Parathyroid adenoma (tissue), 2 donors: ENCODE results near the gene MTERF2.

Source experiments
- H2AFZ ChIP-seq: fragments of 300-600 bp; sonication (generic); one replicate; pipeline ENCODE4 v1.7.0; 2017; ENCODE audit warnings: antibody characterized with exemption, mild to moderate bottlenecking
- H3K27ac ChIP-seq: fragments of 300-600 bp; sonication (generic); one replicate; pipeline ENCODE4 v1.7.0; 2017
- H3K27me3 ChIP-seq: fragments of 300-600 bp; sonication (generic); one replicate; pipeline ENCODE4 v1.7.0; 2017; ENCODE audit warnings: low read length; ENCODE audit not compliant: control insufficient read depth, insufficient read depth
- H3K36me3 ChIP-seq: fragments of 300-600 bp; sonication (generic); one replicate; pipeline ENCODE4 v1.7.0; 2017; ENCODE audit warnings: low read length; ENCODE audit not compliant: control insufficient read depth, insufficient read depth
- H3K4me1 ChIP-seq: fragments of 300-600 bp; sonication (generic); one replicate; pipeline ENCODE4 v1.7.0; 2017; ENCODE audit warnings: control low read depth
- H3K4me2 ChIP-seq: fragments of 300-600 bp; sonication (generic); one replicate; pipeline ENCODE4 v1.7.0; 2017; ENCODE audit warnings: low read length
- H3K4me3 ChIP-seq: fragments of 300-600 bp; sonication (generic); one replicate; pipeline ENCODE4 v1.7.0; 2017; ENCODE audit warnings: low read depth, low read length
- H3K79me2 ChIP-seq: fragments of 300-600 bp; sonication (generic); one replicate; pipeline ENCODE4 v1.7.0; 2017; ENCODE audit warnings: control low read depth
- H3K9ac ChIP-seq: fragments of 300-600 bp; sonication (generic); one replicate; pipeline ENCODE4 v1.7.0; 2017; ENCODE audit warnings: mild to moderate bottlenecking
- H3K9me3 ChIP-seq: fragments of 300-600 bp; sonication (generic); one replicate; pipeline ENCODE4 v1.7.0; 2017; ENCODE audit warnings: low read length; ENCODE audit not compliant: control insufficient read depth
- CTCF ChIP-seq: fragments of 300-600 bp; sonication (generic); IDR thresholded peaks from one replicate; pipeline ENCODE4 v1.7.0; 2017; ENCODE audit warnings: antibody characterized with exemption, mild to moderate bottlenecking
- donor health status: primary hyperparathyroidism.

The MTERF2 gene

GRCh38 chr12:107025671-107026070, 38.7 kb upstream of the MTERF2 start:
- Histone ChIP-seq H3K27me3 (no peaks in the 10 kb centered on the region), H3K9ac (no peak overlapping the region), H3K36me3 (no peaks in the 10 kb centered on the region), H3K79me2 (no peaks in the 10 kb centered on the region), H3K4me3 (no peak overlapping the region), H3K9me3 (no peaks in the 10 kb centered on the region), H2AFZ (no peak overlapping the region), H3K27ac (no peak overlapping the region), H3K4me1 (peaks cover 5% of the 10 kb centered on the region), H3K4me2 (no peak overlapping the region)
- TF ChIP-seq CTCF: no peak

GRCh38 chr12:107019546-107019945, 32.6 kb upstream of the MTERF2 start:
- H3K79me2 ChIP-seq: no peaks in the 10 kb centered on the region
- no peaks in the 10 kb centered on the region for H3K36me3 ChIP-seq
- no peaks in the 10 kb centered on the region for H3K27me3 ChIP-seq
- no peak overlapping the region for H3K4me2 ChIP-seq
- H3K4me1 ChIP-seq: no peaks in the 10 kb centered on the region
- H3K9ac ChIP-seq: no peak overlapping the region
- no peaks in the 10 kb centered on the region for H3K9me3 ChIP-seq
- no peak overlapping the region for H3K4me3 ChIP-seq
- TF ChIP-seq CTCF: no peak
- H2AFZ ChIP-seq: no peak overlapping the region
- H3K27ac ChIP-seq: no peak overlapping the region

DNA sequence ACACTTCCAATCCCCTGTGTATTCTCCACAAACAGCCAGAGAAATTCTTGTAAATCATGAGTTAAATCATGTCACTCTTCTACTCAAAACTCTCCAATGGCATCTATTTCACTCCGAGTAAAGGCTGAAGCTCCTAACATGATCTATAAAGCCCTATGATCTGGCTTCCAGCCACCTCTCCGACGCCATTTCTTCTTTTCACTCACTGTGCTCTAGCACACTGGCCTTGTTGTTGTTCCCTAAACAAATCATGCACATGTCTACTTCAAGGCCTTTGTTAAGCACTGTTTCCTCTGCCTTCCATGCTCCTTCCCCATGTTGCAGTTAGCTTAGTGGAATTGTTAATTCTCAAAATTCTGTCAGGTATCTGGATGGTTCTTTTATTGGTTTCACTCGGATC, 30.1 kb upstream of the MTERF2 start:
- Histone ChIP-seq H3K79me2 (no peaks in the 10 kb centered on the region), H3K4me1 (no peaks in the 10 kb centered on the region), H3K9ac (no peak overlapping the region), H3K27ac (no peak overlapping the region), H3K36me3 (no peaks in the 10 kb centered on the region), H2AFZ (no peak overlapping the region), H3K27me3 (no peaks in the 10 kb centered on the region), H3K9me3 (no peaks in the 10 kb centered on the region), H3K4me2 (no peak overlapping the region), H3K4me3 (no peak overlapping the region)
- no peak for TF ChIP-seq CTCF

- no peak overlapping the region for H3K4me3 ChIP-seq
- H3K9ac ChIP-seq: no peak overlapping the region
- H2AFZ ChIP-seq: no peak overlapping the region
- H3K79me2 ChIP-seq: no peaks in the 10 kb centered on the region
- TF ChIP-seq CTCF: no peak
- no peak overlapping the region for H3K4me2 ChIP-seq
- no peaks in the 10 kb centered on the region for H3K27me3 ChIP-seq
- no peaks in the 10 kb centered on the region for H3K4me1 ChIP-seq
- H3K36me3 ChIP-seq: no peaks in the 10 kb centered on the region
- no peaks in the 10 kb centered on the region for H3K9me3 ChIP-seq
- no peak overlapping the region for H3K27ac ChIP-seq
Measured at GRCh38 chr12:107014055-107014454, 27.1 kb upstream of the MTERF2 start.

DNA sequence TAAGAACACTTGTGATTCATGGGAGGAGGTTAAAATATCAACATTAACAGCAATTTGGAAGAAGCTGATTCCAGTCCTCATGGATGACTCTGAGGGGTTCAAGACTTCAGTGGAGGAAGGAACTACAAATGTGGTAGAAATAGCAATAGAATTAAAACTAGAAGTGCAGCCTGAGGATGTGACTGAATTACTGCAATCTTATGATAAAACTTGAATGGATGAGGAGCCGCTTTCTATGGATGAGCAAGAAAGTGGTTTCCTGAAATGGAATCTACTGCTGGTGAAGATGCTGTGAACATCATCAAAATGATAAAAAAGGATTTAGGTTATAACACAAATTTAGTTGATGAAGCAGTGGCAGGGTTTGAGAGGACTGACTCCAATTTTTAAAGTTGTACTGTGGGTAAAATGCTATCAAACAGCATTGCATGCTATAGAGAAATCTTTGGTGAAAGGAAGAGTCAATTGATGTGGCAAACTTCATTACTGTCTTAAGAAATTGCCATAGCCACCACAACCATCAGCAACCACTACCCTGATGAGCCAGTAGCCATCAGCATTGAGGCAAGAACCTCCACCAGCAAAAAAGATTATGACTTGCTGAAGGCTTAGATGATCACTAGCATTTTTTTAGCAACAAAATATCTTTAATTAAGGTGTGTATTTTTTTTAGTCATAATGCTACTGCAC, 25.9 kb upstream of the MTERF2 start:
- no peak overlapping the region for H3K4me2 ChIP-seq
- no peaks in the 10 kb centered on the region for H3K79me2 ChIP-seq
- H3K9me3 ChIP-seq: no peaks in the 10 kb centered on the region
- H3K9ac ChIP-seq: no peak overlapping the region
- H3K27ac ChIP-seq: no peak overlapping the region
- H3K4me3 ChIP-seq: no peak overlapping the region
- no peak overlapping the region for H2AFZ ChIP-seq
- H3K27me3 ChIP-seq: no peaks in the 10 kb centered on the region
- H3K36me3 ChIP-seq: no peaks in the 10 kb centered on the region
- no peaks in the 10 kb centered on the region for H3K4me1 ChIP-seq
- TF ChIP-seq CTCF: no peak
